Colon (tissue), 2 donors: ENCODE data around the gene FKBP8.

ENCODE experiments used
- FAIRE-seq: peaks from 2 replicates; lab custom pipeline; 2012; peaks lifted over from hg19 to GRCh38; lab: Jason Lieb, UNC
- donor health status: control.
- donor health status: control.

Gene FKBP8

GRCh38 chr19:18521692-18522123, 21.7 kb downstream of the FKBP8 start, which contains the start of gene ELL:
Gene ELL (minus strand): TSS chr19:18522070. CDS start chr19:18522055, 15 bp downstream.
- FAIRE-seq: no peak

- FAIRE-seq: no peak
Measured at GRCh38 chr19:18520848-18521691, 22.3 kb downstream of the FKBP8 start.

- FAIRE-seq: no peak
Measured at GRCh38 chr19:18519962-18520847, 23.2 kb downstream of the FKBP8 start.

GRCh38 chr19:18518639-18519038, 24.7 kb downstream of the FKBP8 start:
- no peak for FAIRE-seq

GRCh38 chr19:18517606-18518005, 25.8 kb downstream of the FKBP8 start:
- FAIRE-seq: no peak

- no peak for FAIRE-seq
Measured at GRCh38 chr19:18515959-18516358, 27.4 kb downstream of the FKBP8 start.

GRCh38 chr19:18514800-18515682, 28.3 kb downstream of the FKBP8 start:
- no peak for FAIRE-seq

- no peak for FAIRE-seq
Measured at GRCh38 chr19:18513868-18514267, 29.5 kb downstream of the FKBP8 start.

GRCh38 chr19:18510216-18510615, 33.2 kb downstream of the FKBP8 start:
- FAIRE-seq: no peak

GRCh38 chr19:18508585-18508984, 34.8 kb downstream of the FKBP8 start:
- FAIRE-seq: no peak

GRCh38 chr19:18507727-18508440, 35.5 kb downstream of the FKBP8 start:
- FAIRE-seq: no peak

- FAIRE-seq: no peak
Measured at GRCh38 chr19:18507021-18507726, 36.2 kb downstream of the FKBP8 start.

- no peak for FAIRE-seq
Measured at GRCh38 chr19:18506101-18506930, 37.1 kb downstream of the FKBP8 start.

- FAIRE-seq: no peak
Measured at GRCh38 chr19:18504886-18505610, 38.3 kb downstream of the FKBP8 start.

- FAIRE-seq: no peak
Measured at GRCh38 chr19:18503971-18504885, 39.1 kb downstream of the FKBP8 start.

- no peak for FAIRE-seq
Measured at GRCh38 chr19:18503337-18503970, 39.9 kb downstream of the FKBP8 start.

- no peak for FAIRE-seq
Measured at GRCh38 chr19:18502638-18503294, 40.6 kb downstream of the FKBP8 start.
